ENCODE results near the gene FATE1.

DNA sequence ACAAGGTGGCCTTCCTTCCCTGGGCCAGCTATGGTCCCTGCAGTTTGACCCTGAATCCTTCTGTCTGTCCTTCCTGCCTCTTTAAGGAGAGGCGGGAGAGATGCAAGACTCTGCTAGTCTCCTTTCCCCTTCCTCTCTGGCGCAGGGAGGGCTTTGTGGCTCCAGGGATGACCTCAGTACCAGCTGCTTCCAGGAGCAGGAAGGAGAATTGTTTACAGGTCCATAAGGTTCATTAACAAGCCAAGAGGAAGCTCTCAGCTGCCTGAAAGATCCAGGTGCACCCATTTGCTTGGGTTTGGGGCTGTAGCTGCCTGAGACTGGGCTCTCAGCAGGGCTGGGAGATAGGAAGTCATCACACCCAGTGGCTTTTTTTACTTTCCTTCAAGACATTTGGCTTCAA, 4.0 kb upstream of the FATE1 start:
- TF ChIP-seq, protein P1, sequence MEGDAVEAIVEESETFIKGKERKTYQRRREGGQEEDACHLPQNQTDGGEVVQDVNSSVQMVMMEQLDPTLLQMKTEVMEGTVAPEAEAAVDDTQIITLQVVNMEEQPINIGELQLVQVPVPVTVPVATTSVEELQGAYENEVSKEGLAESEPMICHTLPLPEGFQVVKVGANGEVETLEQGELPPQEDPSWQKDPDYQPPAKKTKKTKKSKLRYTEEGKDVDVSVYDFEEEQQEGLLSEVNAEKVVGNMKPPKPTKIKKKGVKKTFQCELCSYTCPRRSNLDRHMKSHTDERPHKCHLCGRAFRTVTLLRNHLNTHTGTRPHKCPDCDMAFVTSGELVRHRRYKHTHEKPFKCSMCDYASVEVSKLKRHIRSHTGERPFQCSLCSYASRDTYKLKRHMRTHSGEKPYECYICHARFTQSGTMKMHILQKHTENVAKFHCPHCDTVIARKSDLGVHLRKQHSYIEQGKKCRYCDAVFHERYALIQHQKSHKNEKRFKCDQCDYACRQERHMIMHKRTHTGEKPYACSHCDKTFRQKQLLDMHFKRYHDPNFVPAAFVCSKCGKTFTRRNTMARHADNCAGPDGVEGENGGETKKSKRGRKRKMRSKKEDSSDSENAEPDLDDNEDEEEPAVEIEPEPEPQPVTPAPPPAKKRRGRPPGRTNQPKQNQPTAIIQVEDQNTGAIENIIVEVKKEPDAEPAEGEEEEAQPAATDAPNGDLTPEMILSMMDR (IDR thresholded peaks at IDR 0.05) = no peak
- TF ChIP-seq POLR2AphosphoS5 (IDR thresholded peaks at IDR 0.05; ENCODE audit: low read depth, low read length) (no peak), SIN3A (IDR thresholded peaks at IDR 0.05; ENCODE audit: borderline replicate concordance, insufficient read depth, low read depth, low read length) (no peak)
- TF ChIP-seq, protein P2, sequence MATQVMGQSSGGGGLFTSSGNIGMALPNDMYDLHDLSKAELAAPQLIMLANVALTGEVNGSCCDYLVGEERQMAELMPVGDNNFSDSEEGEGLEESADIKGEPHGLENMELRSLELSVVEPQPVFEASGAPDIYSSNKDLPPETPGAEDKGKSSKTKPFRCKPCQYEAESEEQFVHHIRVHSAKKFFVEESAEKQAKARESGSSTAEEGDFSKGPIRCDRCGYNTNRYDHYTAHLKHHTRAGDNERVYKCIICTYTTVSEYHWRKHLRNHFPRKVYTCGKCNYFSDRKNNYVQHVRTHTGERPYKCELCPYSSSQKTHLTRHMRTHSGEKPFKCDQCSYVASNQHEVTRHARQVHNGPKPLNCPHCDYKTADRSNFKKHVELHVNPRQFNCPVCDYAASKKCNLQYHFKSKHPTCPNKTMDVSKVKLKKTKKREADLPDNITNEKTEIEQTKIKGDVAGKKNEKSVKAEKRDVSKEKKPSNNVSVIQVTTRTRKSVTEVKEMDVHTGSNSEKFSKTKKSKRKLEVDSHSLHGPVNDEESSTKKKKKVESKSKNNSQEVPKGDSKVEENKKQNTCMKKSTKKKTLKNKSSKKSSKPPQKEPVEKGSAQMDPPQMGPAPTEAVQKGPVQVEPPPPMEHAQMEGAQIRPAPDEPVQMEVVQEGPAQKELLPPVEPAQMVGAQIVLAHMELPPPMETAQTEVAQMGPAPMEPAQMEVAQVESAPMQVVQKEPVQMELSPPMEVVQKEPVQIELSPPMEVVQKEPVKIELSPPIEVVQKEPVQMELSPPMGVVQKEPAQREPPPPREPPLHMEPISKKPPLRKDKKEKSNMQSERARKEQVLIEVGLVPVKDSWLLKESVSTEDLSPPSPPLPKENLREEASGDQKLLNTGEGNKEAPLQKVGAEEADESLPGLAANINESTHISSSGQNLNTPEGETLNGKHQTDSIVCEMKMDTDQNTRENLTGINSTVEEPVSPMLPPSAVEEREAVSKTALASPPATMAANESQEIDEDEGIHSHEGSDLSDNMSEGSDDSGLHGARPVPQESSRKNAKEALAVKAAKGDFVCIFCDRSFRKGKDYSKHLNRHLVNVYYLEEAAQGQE (IDR thresholded peaks at IDR 0.05; ENCODE audit: insufficient read depth in 1 of 2, low read depth in 2 of 2, low read length in 1 of 2) = no peak
